HUES48 (cell line): ENCODE results near the gene IL12RB2.

Source experiments
- H3K27ac ChIP-seq: one replicate; pipeline ENCODE4 v1.7.0; 2013; ENCODE audit warnings: low read depth, low read length, inconsistent platforms
- H3K27me3 ChIP-seq: 2 replicates; pipeline ENCODE4 v1.6.1; 2013; ENCODE audit warnings: mild to moderate bottlenecking, low read length; ENCODE audit not compliant: control insufficient read depth, insufficient read depth
- H3K36me3 ChIP-seq: 2 replicates; pipeline ENCODE4 v1.6.1; 2013; ENCODE audit warnings: low read length; ENCODE audit not compliant: control insufficient read depth, insufficient read depth
- H3K4me1 ChIP-seq: 2 replicates; pipeline ENCODE4 v1.6.1; 2013; ENCODE audit warnings: mild to moderate bottlenecking, low read length; ENCODE audit not compliant: control insufficient read depth, insufficient read depth
- H3K4me3 ChIP-seq: 2 replicates; pipeline ENCODE4 v1.5.1; 2013; ENCODE audit warnings: mild to moderate bottlenecking, low read depth, low read length
- H3K9ac ChIP-seq: 2 replicates; pipeline ENCODE4 v1.6.1; 2013; ENCODE audit warnings: mild to moderate bottlenecking, low read depth, low read length, moderate library complexity
- H3K9me3 ChIP-seq: 2 replicates; pipeline ENCODE4 v1.6.1; 2013; ENCODE audit warnings: low read length; ENCODE audit not compliant: control insufficient read depth, insufficient read depth

The IL12RB2 gene

GRCh38 chr1:67285780-67286488 is 21.7 kb upstream of the IL12RB2 start:
- no peak overlapping the region for H3K4me3 ChIP-seq

GRCh38 chr1:67290236-67290635 is 17.4 kb upstream of the IL12RB2 start:
- Histone ChIP-seq H3K36me3 (no peaks in the 10 kb centered on the region), H3K9ac (no peak overlapping the region), H3K9me3 (no peaks in the 10 kb centered on the region), H3K27me3 (no peaks in the 10 kb centered on the region), H3K27ac (no peak overlapping the region), H3K4me3 (no peak overlapping the region), H3K4me1 (no peaks in the 10 kb centered on the region)

More at GRCh38 chr1:67285780-67286488, 21.7 kb upstream of the IL12RB2 start:
- H3K36me3 ChIP-seq = no peaks in the 10 kb centered on the region
- no peaks in the 10 kb centered on the region for H3K9me3 ChIP-seq
- H3K27me3 ChIP-seq = no peaks in the 10 kb centered on the region
- H3K27ac ChIP-seq = no peak overlapping the region
- H3K4me1 ChIP-seq = no peaks in the 10 kb centered on the region
- H3K9ac ChIP-seq = no peak overlapping the region

DNA sequence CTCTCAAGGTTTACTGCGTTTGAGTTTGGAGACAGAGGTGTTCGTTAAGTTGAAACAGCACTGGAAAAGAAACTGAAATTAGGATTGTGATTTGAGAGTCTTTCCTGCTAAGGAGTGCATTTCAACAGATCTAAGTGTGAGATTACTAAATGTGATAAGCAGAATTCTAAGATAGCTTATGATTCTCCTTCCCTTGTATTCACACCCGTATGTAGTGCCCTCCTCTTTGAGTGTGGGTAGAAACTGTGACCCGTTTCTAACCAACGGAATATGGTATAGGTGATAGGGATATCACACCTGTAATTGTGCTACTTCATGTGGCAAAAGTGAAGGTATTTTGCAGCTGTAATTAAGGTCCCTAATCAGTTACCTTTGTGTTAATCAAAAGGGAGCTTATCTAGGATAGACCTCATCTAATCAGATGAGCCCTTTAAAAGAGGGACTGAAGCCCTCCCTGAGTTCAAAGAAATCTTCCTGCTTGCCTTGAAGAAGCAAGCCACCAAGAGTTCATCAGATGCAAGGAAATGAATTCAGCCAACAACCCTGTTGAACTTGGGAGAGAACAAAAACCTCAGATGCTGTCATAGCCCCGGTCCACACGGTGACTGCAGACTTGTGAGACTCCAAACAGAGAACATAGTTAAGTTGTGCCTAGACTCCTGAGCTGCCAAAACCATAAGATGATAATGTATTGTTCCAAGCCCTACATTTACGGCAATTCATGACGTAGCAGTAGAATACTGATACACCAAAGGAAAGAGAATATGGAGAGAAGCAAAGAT is 12.6 kb upstream of the IL12RB2 start:
- H3K36me3 ChIP-seq = no peaks in the 10 kb centered on the region
- no peak overlapping the region for H3K27ac ChIP-seq
- no peaks in the 10 kb centered on the region for H3K9me3 ChIP-seq
- no peak overlapping the region for H3K9ac ChIP-seq
- no peaks in the 10 kb centered on the region for H3K4me1 ChIP-seq
- no peaks in the 10 kb centered on the region for H3K27me3 ChIP-seq
- no peak overlapping the region for H3K4me3 ChIP-seq

GRCh38 chr1:67298762-67299161 is 8.9 kb upstream of the IL12RB2 start:
- no peak overlapping the region for H3K9ac ChIP-seq
- no peaks in the 10 kb centered on the region for H3K36me3 ChIP-seq
- H3K9me3 ChIP-seq = no peaks in the 10 kb centered on the region
- no peak overlapping the region for H3K4me3 ChIP-seq
- H3K27ac ChIP-seq = no peak overlapping the region
- no peaks in the 10 kb centered on the region for H3K4me1 ChIP-seq
- H3K27me3 ChIP-seq = no peaks in the 10 kb centered on the region

GRCh38 chr1:67299296-67299695 is 8.4 kb upstream of the IL12RB2 start:
- Histone ChIP-seq H3K27me3 (no peaks in the 10 kb centered on the region), H3K36me3 (no peaks in the 10 kb centered on the region), H3K9me3 (no peaks in the 10 kb centered on the region), H3K4me3 (no peak overlapping the region), H3K27ac (no peak overlapping the region), H3K9ac (no peak overlapping the region), H3K4me1 (no peaks in the 10 kb centered on the region)

- H3K27me3 ChIP-seq = no peaks in the 10 kb centered on the region
- no peak overlapping the region for H3K9ac ChIP-seq
- no peaks in the 10 kb centered on the region for H3K4me1 ChIP-seq
- no peak overlapping the region for H3K4me3 ChIP-seq
- H3K36me3 ChIP-seq = no peaks in the 10 kb centered on the region
- H3K9me3 ChIP-seq = no peaks in the 10 kb centered on the region
- no peak overlapping the region for H3K27ac ChIP-seq
Measured at GRCh38 chr1:67300561-67300960, 7.1 kb upstream of the IL12RB2 start.

DNA sequence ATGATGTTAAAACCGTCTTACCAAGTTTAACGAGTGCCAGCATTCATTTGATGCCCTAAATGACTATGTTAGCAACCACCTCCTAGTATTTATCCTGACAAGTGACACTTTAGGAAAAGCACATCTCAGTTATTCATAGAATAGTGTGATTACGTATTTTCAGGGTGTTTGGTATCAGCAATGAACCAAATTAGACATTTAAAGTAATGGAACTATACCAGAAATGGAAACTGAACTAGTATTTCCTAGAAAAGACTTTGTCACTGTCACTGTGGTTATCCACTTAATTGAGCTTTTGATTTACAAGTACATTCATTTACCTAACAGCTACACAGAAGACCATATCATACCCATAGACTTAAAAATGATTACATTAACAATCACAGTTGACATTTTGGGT is 3.6 kb upstream of the IL12RB2 start:
- Histone ChIP-seq H3K27ac (no peak overlapping the region), H3K4me1 (0 out of 2 replicates have a peak, but pooled peaks cover 4% of the 10 kb centered on the region), H3K9me3 (no peaks in the 10 kb centered on the region), H3K36me3 (no peaks in the 10 kb centered on the region), H3K9ac (no peak overlapping the region), H3K27me3 (peaks cover 28% of the 10 kb centered on the region), H3K4me3 (no peak overlapping the region)

DNA sequence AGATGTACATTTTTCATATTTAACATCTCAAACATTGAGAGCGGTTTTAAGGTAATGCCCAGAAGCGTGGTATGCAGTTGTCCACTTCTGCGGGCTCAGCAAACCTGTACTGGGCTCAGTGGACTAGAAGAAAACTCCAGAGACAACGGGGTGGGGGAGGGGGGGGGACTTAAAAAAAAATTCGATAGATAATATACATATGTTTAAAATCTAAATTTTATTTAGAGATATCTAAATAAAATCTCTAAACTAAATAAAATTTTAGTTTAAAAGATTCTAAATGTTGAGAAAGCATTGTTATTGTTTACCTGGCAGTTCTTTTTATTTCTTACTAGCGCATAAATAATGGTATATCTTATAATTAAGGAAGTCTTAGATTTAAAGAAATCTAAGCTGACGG is 1.1 kb upstream of the IL12RB2 start:
- H3K36me3 ChIP-seq = no peaks in the 10 kb centered on the region
- 0 out of 2 replicates have a peak, but pooled peaks cover 4% of the 10 kb centered on the region for H3K4me1 ChIP-seq
- no peak overlapping the region for H3K27ac ChIP-seq
- H3K27me3 ChIP-seq = peaks cover 28% of the 10 kb centered on the region
- H3K9ac ChIP-seq = no peak overlapping the region
- H3K9me3 ChIP-seq = no peaks in the 10 kb centered on the region
- no peak overlapping the region for H3K4me3 ChIP-seq

- no peak overlapping the region for H3K9ac ChIP-seq
- H3K27ac ChIP-seq = no peak overlapping the region
- H3K4me1 ChIP-seq = 0 out of 2 replicates have a peak, but pooled peaks cover 4% of the 10 kb centered on the region
- no peaks in the 10 kb centered on the region for H3K9me3 ChIP-seq
- H3K27me3 ChIP-seq = peaks cover 28% of the 10 kb centered on the region
- H3K4me3 ChIP-seq = peak overlapping the region; percentile 75; the same call in 1 of the 2 replicates
- H3K36me3 ChIP-seq = no peaks in the 10 kb centered on the region
Measured at GRCh38 chr1:67308136-67308535, 463 bp downstream of the IL12RB2 start.

- Histone ChIP-seq H3K27ac (no peak overlapping the region), H3K9ac (no peak overlapping the region), H3K36me3 (no peaks in the 10 kb centered on the region), H3K4me3 (no peak overlapping the region), H3K4me1 (peaks cover 14% of the 10 kb centered on the region), H3K27me3 (peaks cover 11% of the 10 kb centered on the region), H3K9me3 (no peaks in the 10 kb centered on the region)
Measured at GRCh38 chr1:67312615-67313014, 4.9 kb downstream of the IL12RB2 start.
